HG03571 (cell line): ENCODE measurements around the gene DEPP1.

Source experiments
- ATAC-seq: cut with Tn5 transposase; IDR thresholded peaks from one replicate; pipeline ENCODE4 v1.9.1; 2021; ENCODE audit not compliant: unreplicated experiment

DEPP1 gene

DNA sequence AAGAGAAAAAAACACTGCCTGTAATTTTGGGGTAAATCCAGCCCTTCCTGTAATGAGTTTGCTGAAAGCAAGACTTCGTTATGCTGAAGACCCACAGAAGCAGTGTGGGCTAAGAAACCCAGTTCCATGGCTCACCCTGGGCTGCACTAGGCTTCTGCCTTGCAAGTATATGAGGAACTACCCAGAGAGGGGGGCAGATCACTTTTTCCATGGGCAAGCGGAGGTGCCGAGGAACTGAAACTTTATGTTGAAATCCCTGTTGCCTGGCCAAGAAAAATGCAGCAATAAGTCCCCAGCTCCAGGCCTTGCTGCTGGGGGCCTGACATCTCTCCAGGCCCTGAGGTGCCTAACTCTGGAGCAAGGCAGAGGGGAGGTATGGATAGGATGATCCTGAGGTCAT is 10.5 kb downstream of the DEPP1 start:
- no peak for ATAC-seq

- no peak for ATAC-seq
These were observed 11.0 kb downstream of the DEPP1 start for GRCh38 chr10:44967616-44968015.

GRCh38 chr10:44966816-44967509 is 11.6 kb downstream of the DEPP1 start:
- ATAC-seq = no peak

DNA sequence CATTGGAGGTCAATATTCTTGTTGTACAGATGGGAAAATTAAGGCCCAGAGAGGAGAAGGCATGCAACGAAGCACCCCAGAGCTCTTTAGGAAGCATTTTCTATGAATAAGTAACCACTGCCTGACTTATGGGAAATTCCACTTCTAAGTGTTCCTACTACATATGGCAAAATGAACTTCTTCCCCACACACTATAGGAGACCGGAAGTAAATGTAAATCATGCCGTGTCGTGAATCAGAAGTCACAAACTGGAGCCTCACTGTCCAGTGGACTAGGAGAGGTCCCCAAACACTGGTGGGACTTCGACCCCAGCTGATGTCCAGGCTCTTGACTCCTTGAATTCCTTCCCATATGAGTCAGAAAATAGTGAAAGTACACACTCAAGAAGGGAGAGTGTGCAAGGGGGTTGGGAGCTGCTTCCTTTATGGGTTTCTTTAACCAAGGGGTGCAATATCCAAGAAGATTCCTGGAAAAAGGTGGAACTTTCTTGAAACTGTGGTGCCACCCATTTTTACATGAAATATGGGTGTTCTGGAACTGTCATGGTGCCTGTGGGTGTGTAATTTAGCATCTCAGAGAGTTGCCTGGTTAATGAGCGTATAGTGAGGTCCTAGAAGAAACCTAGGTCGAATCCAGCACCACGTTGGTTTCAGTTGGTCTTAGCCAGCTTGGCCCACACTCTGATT is 12.3 kb downstream of the DEPP1 start:
- peak; percentile 27 for ATAC-seq

DNA sequence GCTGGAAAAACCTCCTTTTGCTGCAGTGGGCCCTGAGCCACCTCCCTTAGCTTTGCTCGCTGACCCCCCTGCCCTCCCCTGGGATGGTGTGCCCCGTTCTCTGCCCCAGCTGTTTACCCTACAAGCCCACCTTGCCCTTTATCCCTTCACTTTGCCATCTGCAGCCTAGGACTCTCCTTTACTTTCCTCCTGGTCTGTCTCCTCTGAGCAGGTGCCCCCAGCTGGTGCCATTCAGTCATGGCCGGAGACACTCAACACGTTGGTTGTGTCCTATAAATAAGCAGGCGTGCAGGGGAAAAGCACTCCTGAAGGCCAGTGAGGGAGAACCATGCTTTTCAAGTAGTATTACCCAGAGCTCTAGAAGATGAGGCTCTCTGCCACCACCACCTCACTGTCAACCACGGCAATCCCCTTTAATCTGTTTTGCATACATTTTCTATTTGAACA is 12.9 kb downstream of the DEPP1 start:
- peak; percentile 22 for ATAC-seq

GRCh38 chr10:44965104-44965503 is 13.5 kb downstream of the DEPP1 start:
- no peak for ATAC-seq

DNA sequence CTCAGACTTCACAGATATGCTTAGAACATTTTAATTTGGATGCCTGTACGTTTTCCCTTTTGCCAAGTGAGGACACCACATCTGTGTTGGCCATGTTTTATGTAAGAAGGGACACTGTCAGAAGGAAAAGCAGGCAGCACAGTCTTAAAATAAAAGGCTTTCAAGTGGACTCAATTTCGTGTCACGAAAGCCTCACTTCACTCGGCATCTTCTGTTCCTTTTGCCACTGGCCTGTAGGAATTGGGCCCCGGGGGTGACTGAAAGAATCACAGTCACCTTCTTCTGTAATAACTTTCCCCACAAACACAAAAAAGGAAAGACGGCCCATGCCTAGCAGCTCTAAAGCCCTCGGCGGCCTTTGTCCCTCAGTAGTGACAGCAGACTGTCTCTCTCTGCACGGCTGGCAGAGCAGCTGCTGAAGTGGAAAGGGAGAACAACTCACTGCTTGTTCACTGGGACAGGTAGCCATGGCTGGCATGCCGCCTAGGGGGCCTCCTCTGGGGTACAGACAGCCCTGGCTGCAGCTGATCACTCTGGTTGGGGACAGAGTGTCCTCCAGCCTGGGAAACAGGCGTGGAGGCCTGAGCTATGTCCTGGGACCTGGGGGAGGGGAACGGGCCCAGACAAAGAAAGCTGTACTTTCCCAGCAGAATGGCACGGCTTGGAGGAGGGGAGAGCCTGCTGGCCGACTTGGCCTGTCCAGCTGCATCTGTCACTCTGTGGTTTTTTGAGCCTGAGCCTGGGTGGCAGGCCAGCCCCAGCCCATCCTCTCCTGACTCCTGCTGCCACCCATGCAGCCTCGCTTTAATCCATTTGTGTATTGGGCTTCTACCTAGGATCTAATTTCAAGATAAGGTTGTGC is 14.6 kb downstream of the DEPP1 start:
- peak; percentile 23 for ATAC-seq

DNA sequence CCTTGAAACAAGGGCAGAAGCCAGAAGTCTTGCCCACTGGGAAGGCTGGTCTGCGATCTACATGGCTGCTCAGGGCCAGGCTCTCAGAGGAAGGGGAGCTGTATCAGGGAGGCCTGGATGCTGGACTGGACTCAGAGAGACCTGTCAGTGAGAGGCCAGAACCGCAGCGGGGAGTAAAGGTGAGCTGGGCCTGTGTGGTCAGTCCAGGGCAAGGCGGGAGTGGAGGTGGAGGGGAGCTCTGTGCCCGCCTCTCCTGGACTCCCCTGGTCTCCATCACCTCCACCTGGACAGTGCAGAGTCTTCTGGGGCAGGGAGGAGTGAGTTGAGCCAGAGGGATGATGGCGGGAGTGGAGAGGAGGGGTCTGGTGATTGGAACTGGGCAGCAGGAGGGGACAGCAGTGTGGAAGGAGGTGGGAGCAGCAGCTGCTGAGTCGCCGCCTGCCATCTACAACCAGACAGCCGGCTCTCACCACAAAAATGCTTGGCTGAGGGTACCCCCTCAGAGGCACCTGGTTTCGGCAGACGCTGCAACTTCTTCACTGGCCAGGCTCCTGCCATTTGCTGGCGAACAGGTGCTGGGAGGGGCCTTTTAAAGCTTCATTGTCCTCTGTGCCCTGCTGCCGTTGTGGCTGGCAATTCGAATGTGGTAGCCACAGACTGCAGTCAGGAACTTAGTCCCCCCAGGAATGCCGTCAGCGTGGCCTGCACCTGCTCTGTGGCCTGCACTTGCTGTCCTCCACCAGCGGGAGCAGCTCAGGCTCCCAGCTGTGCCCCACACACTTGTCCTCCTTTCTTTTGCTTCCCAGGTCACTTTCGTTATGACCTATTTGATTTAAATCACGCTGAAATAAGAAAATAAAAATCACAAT is 15.5 kb downstream of the DEPP1 start:
- ATAC-seq = no peak

- no peak for ATAC-seq
These were observed 16.5 kb downstream of the DEPP1 start for GRCh38 chr10:44961931-44962750.

DNA sequence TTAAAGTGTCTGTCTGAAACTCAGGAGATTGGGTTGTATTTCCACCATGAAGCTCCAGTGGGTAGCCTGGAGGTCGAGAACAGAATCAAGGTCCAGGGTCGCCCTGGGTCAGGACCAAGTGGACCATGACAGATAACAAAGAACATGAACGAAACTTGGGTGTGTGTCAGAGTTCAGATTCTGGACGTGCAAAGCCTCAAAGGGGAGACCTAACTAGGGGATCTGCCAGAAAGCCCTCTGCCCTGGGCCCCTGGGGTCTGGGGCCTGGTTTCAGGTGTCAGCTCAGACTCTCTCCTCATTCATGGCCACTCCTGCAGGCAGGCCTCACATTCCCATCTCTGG is 17.4 kb downstream of the DEPP1 start:
- no peak for ATAC-seq

- no peak for ATAC-seq
These were observed 18.0 kb downstream of the DEPP1 start for GRCh38 chr10:44960482-44961229.

GRCh38 chr10:44960088-44960460 is 18.5 kb downstream of the DEPP1 start:
- ATAC-seq = no peak

- peak; percentile 95 for ATAC-seq
These were observed 19.1 kb downstream of the DEPP1 start, which contains the start of gene RASSF4 for GRCh38 chr10:44959247-44960087. TSS of gene RASSF4 (plus strand) at chr10:44959802. CDS start at chr10:44970203, 10,401 bp downstream.

- ATAC-seq = no peak
These were observed 19.7 kb downstream of the DEPP1 start for GRCh38 chr10:44958898-44959246.

GRCh38 chr10:44958196-44958897 is 20.3 kb downstream of the DEPP1 start:
- no peak for ATAC-seq

GRCh38 chr10:44956717-44957706 is 21.6 kb downstream of the DEPP1 start:
- ATAC-seq = no peak

DNA sequence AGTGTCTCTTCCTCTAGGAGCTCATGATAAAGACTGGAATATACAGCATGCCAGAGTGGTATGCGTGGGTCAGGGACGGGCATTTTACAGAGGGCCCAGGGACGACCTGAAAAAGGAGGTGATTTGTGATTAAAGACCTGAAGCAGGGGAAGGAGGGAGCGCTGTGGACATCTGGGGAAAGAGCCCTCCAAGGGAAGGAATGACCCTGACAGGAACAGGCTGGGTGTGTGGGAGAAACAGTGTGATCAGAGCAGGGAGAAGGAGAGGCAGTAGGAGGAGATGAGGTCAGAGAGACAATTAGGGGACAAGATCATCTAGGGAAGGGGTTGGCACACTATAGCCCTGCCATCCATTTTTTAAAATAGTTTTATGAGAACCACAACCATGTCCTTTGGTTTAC is 22.4 kb downstream of the DEPP1 start:
- ATAC-seq = no peak
